Prostate gland (tissue), 2 donors: ENCODE results near the gene STOM. TPM values are rescaled to one million over a fixed set of nuclear protein-coding genes. Genes with fewer than 3 reads are reported as not detected.
"Not testable (repeated sequence)": the region's sequence is repeated elsewhere in the genome, so short reads cannot be mapped to it uniquely, and the experiment has no call there.

Source experiments
- DNase-seq: peaks from one replicate; pipeline ENCODE4 v3.0.0-alpha.2; 2019; ENCODE audit warnings: low spot score
- H3K27ac ChIP-seq, 2 donors: fragments of 200-600 bp; sonication (generic); 2 replicates each; pipeline ENCODE4 v1.5.1; 2017 to 2019
- H3K27me3 ChIP-seq: fragments of 200-600 bp; sonication (generic); replicated peaks from 2 replicates; pipeline ENCODE4 v1.5.1; 2019; ENCODE audit not compliant: insufficient read depth
- H3K36me3 ChIP-seq, 2 donors: fragments of 200-600 bp; sonication (generic); 1 replicate in 1 of 2; 2 replicates in 1 of 2; pipeline versions ENCODE4 v1.5.1 to v1.8.1; 2017 to 2019
- H3K4me1 ChIP-seq: fragments of 200-600 bp; sonication (generic); replicated peaks from 2 replicates; pipeline ENCODE4 v1.5.1; 2019
- H3K4me3 ChIP-seq, 2 donors: fragments of 200-600 bp; sonication (generic); 2 replicates each; pipeline ENCODE4 v1.5.1; 2017 to 2019
- H3K9me3 ChIP-seq: fragments of 200-600 bp; sonication (generic); 2 replicates; pipeline ENCODE4 v1.5.1; 2017
- CTCF ChIP-seq, 4 experiments: fragments of 200-600 bp in 2 of 4; fragments of 450-650 bp in 2 of 4; sonication (generic) in 2 of 4; IDR thresholded peaks; 1 replicate in 3 of 4; 2 replicates in 1 of 4; pipeline ENCODE4 v1.5.1; 2016 to 2019; ENCODE audit warnings: antibody characterized with exemption in 4 of 4, mild to moderate bottlenecking in 2 of 4, moderate library complexity in 2 of 4
- POLR2A ChIP-seq: fragments of 450-650 bp; IDR thresholded peaks from one replicate; pipeline ENCODE4 v1.6.1; 2016; ENCODE audit warnings: antibody characterized with exemption, mild to moderate bottlenecking
- POLR2AphosphoS5 ChIP-seq: sonication (generic); formaldehyde crosslinking; IDR thresholded peaks from one replicate; pipeline ENCODE4 v1.6.1; 2017; ENCODE audit warnings: antibody characterized with exemption
- WGBS: methylation state at CpG from one replicate; pipeline ENCODE4 v1.1.5; 2018; 5-methylcytosine and 5-hydroxymethylcytosine counted together
- intact Hi-C: fragments of 100-400 bp; cut with DNase I; formaldehyde crosslinking; loops from one replicate; pipeline ENCODE4 v1.14.2; 2022
- total RNA-seq, 2 donors: library from RNA; depleted of rRNA; stranded (reverse); fragments of >200 nt; gene quantifications; one replicate each; pipeline ENCODE4 v1.1.0, GENCODE V29; 2016

The STOM gene
- total RNA-seq, 2 donors from 2014 or later = 64.3 to 85.1 TPM

- Histone ChIP-seq H3K27me3 (no peaks in the 10 kb centered on the region), H3K4me3 (no peak overlapping the region), H3K27ac (peak overlapping the region; percentile 73 to 84), H3K9me3 (no peaks in the 10 kb centered on the region), H3K36me3 (no peaks in the 10 kb centered on the region), H3K4me1 (peaks cover 8% of the 10 kb centered on the region)
- WGBS = 92% methylated on average over 1 of the region's 1 CpG
- no peak for TF ChIP-seq POLR2AphosphoS5
- no peak for TF ChIP-seq CTCF (IDR thresholded peaks at IDR 0.05)
- no peak for TF ChIP-seq POLR2A
- DNase-seq = no peak
- intact Hi-C loops = no loop called here
Observed at GRCh38 chr9:121292051-121292450, 78.0 kb downstream of the STOM start.

GRCh38 chr9:121291536-121291935, 78.5 kb downstream of the STOM start:
- H3K9me3 ChIP-seq, DNase-seq, H3K36me3 ChIP-seq, H3K4me1 ChIP-seq, H3K27me3 ChIP-seq, intact Hi-C loops, H3K4me3 ChIP-seq: not testable (repeated sequence)
- WGBS = 74% methylated on average over 4 of the region's 4 CpGs
- peak overlapping the region in 1 of 2 donors; percentile 84 for H3K27ac ChIP-seq

- no peaks in the 10 kb centered on the region for H3K27me3 ChIP-seq
- intact Hi-C loops = loop anchor here (5.0 to 10.0 kb wide), 2 partner anchors 32 to 365 kb away; partner anchors contain the start of gene TRAF1
- H3K9me3 ChIP-seq = no peaks in the 10 kb centered on the region
- no peak overlapping the region for H3K4me3 ChIP-seq
- peak overlapping the region; percentile 85 to 90 for H3K27ac ChIP-seq
- DNase-seq = no peak
- peaks cover 9% of the 10 kb centered on the region for H3K4me1 ChIP-seq
- no peak for TF ChIP-seq CTCF (IDR thresholded peaks at IDR 0.05)
- TF ChIP-seq POLR2AphosphoS5 = no peak
- TF ChIP-seq POLR2A = no peak
- 44% methylated on average over 7 of the region's 7 CpGs for WGBS
- H3K36me3 ChIP-seq = no peaks in the 10 kb centered on the region
Observed at GRCh38 chr9:121289772-121290370, 80.2 kb downstream of the STOM start.

- Histone ChIP-seq H3K36me3 (no peaks in the 10 kb centered on the region), H3K27me3 (no peaks in the 10 kb centered on the region), H3K9me3 (no peaks in the 10 kb centered on the region), H3K27ac (peak overlapping the region; percentile 85 to 90), H3K4me1 (peaks cover 9% of the 10 kb centered on the region), H3K4me3 (no peak overlapping the region)
- TF ChIP-seq CTCF (IDR thresholded peaks at IDR 0.05) (no peak), POLR2A (peak; percentile 40), POLR2AphosphoS5 (peak; percentile 75)
- intact Hi-C loops = loop anchor here (5.0 to 10.0 kb wide), 2 partner anchors 33 to 364 kb away; partner anchors contain the start of gene TRAF1
- DNase-seq = peak; percentile 72
- 11% methylated on average over 10 of the region's 10 CpGs for WGBS
Observed at GRCh38 chr9:121289026-121289771, 80.9 kb downstream of the STOM start.

Other genes with a start within 250 kb of the STOM start
- 10 to 100 TPM; 42.9 TPM for gene RAB14, start 168.4 kb downstream of the STOM start, total RNA-seq
- 100 to 1,000 TPM; 390 to 690 TPM for gene GSN, start 102.1 kb downstream of the STOM start, total RNA-seq
- 1 to 10 TPM; 1.9 to 2.4 TPM for gene GGTA1, start 129.6 kb upstream of the STOM start, total RNA-seq